HFF-Myc (cell line): ENCODE measurements around the gene KIF1A.
"Not testable (repeated sequence)": the region's sequence is repeated elsewhere in the genome, so short reads cannot be mapped to it uniquely, and the experiment has no call there.

Experiments used
- DNase-seq: peaks from one replicate; pipeline ENCODE4 v3.0.0-alpha.2; 2011; ENCODE audit warnings: low read depth; ENCODE audit errors: extremely low read depth
- H3K4me3 ChIP-seq: replicated peaks from 2 replicates; pipeline ENCODE4 v1.5.1; 2011; ENCODE audit warnings: low read depth, mild to moderate bottlenecking, control low read depth, low read length
- CTCF ChIP-seq: IDR thresholded peaks from 2 replicates; pipeline ENCODE4 v1.5.1; 2012; ENCODE audit warnings: mild to moderate bottlenecking, low read depth, low read length, control low read depth; ENCODE audit errors: missing control alignments

KIF1A gene

DNA sequence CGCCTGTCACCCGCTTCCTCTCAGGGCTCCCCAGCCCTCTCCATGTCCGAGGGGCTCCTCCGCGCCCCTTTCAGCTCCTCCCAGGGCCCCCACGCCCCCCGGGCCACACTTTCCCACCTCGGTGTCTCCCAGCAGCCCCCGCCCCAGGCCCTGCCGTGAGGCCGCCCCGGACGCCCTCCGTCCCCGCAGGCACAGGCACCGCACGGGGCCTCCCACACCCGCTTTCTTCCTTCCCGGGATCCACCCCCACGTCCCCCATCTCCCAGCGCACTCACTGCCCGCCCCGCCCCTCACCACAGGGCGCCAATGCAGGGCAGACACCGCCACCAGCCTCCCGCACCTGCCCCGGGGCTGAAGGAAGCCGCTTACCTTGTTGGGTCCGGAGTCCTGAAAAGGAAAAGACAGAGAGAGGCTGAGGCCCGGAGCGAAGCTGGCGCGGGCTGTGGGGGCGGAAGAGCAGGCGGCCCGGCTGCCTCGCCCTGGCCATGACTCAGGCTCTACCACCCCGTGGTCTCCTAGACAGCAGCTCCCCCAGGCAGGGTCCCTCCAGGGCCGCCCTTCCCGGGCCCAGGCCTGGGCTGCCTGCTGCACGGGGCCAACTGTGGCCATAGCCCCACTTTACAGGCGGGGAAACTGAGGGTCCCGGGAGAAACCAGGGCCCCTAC lies 37.7 kb downstream of the KIF1A start:
- TF ChIP-seq CTCF, result no peak
- no peak overlapping the region for H3K4me3 ChIP-seq
- DNase-seq, result no peak

GRCh38 chr2:240781471-240782220 lies 38.4 kb downstream of the KIF1A start:
- H3K4me3 ChIP-seq, result no peak overlapping the region
- TF ChIP-seq CTCF, result no peak
- no peak for DNase-seq

GRCh38 chr2:240780023-240780700 lies 39.9 kb downstream of the KIF1A start:
- no peak for TF ChIP-seq CTCF
- no peak overlapping the region for H3K4me3 ChIP-seq
- DNase-seq, result no peak

GRCh38 chr2:240779250-240779832 lies 40.7 kb downstream of the KIF1A start:
- DNase-seq, H3K4me3 ChIP-seq: not testable (repeated sequence)

DNA sequence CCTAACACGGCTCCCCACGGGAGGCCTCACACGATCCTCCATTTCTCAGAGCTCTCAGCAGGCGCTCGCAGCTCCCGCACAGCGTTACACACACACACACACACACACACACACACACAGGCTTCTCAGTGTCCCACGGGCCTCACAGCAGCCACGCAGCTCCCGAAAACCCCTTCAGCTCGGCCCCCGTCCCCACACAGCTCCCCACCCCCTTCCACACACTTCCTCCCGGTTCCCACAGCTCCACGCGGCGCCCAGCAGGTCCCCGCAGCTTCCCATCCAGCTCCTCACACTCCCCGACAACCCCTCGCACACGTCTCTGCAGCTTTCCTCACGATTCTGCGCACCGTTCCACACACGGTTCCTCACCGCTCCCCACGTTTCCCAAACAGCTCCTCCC lies 41.6 kb downstream of the KIF1A start:
- no peak for DNase-seq
- no peak overlapping the region for H3K4me3 ChIP-seq
- TF ChIP-seq CTCF, result no peak

GRCh38 chr2:240777456-240778212 lies 42.4 kb downstream of the KIF1A start:
- no peak for DNase-seq
- H3K4me3 ChIP-seq, result no peak overlapping the region
- TF ChIP-seq CTCF, result no peak
